DOHH2 (cell line): Measurements from ENCODE around the gene ENTPD8.

Experiments used
- H3F3A ChIP-seq: fragments of 200-600 bp; sonication (generic), shearing (Covaris generic); 2 replicates; pipeline ENCODE4 v1.6.0; 2016; ENCODE audit warnings: antibody characterized with exemption, mild to moderate bottlenecking; ENCODE audit not compliant: control insufficient read depth, insufficient read depth
- H3K27ac ChIP-seq: fragments of 200-600 bp; sonication (generic); 2 replicates; pipeline ENCODE4 v1.5.1; 2014; ENCODE audit warnings: low read depth, mild to moderate bottlenecking, low read length, moderate library complexity
- H3K27me3 ChIP-seq: fragments of 200-600 bp; sonication (generic); 2 replicates; pipeline ENCODE4 v1.6.1; 2014; ENCODE audit warnings: mild to moderate bottlenecking, low read length, mixed read lengths; ENCODE audit not compliant: control insufficient read depth
- H3K36me3 ChIP-seq: fragments of 200-600 bp; sonication (generic); 2 replicates; pipeline ENCODE4 v1.6.1; 2014; ENCODE audit warnings: mild to moderate bottlenecking, low read length, moderate library complexity, mixed read lengths; ENCODE audit not compliant: control insufficient read depth
- H3K4me1 ChIP-seq: fragments of 200-600 bp; sonication (generic); 2 replicates; pipeline ENCODE4 v1.6.1; 2014; ENCODE audit warnings: mild to moderate bottlenecking, low read length, mixed read lengths; ENCODE audit not compliant: control insufficient read depth
- H3K4me2 ChIP-seq: fragments of 200-600 bp; sonication (generic); 2 replicates; pipeline ENCODE4 v1.6.0; 2014; ENCODE audit warnings: mild to moderate bottlenecking, low read length, moderate library complexity
- H3K4me3 ChIP-seq: fragments of 200-600 bp; sonication (generic); 2 replicates; pipeline ENCODE4 v1.5.1; 2014; ENCODE audit warnings: mild to moderate bottlenecking, low read length, mixed read lengths
- H3K79me2 ChIP-seq: fragments of 200-600 bp; sonication (generic); 2 replicates; pipeline ENCODE4 v1.6.1; 2014; ENCODE audit warnings: mild to moderate bottlenecking, low read length, mixed read lengths; ENCODE audit not compliant: control insufficient read depth
- H3K9me2 ChIP-seq: fragments of 200-600 bp; sonication (generic); replicated peaks from 2 replicates; pipeline ENCODE4 v1.6.1; 2014; ENCODE audit warnings: mild to moderate bottlenecking, low read length, mixed read lengths; ENCODE audit not compliant: control insufficient read depth
- H3K9me3 ChIP-seq: fragments of 200-600 bp; sonication (generic); 2 replicates; pipeline ENCODE4 v1.6.1; 2014; ENCODE audit warnings: antibody characterized with exemption, low read length, mixed read lengths; ENCODE audit not compliant: control insufficient read depth, insufficient read depth
- H4K20me1 ChIP-seq: fragments of 200-600 bp; sonication (generic); 2 replicates; pipeline ENCODE4 v1.6.0; 2014; ENCODE audit warnings: low read depth, mild to moderate bottlenecking, antibody characterized with exemption, low read length, moderate library complexity; ENCODE audit not compliant: control insufficient read depth, insufficient read depth
- EZH2phosphoT487 ChIP-seq: fragments of 200-600 bp; sonication (generic); IDR thresholded peaks from 2 replicates; pipeline ENCODE4 v1.6.1; 2017; ENCODE audit warnings: borderline replicate concordance, mild to moderate bottlenecking, antibody characterized with exemption, low read length, moderate library complexity, mixed read lengths
- TF ChIP-seq, protein P1 (sequence below): fragments of 200-600 bp; sonication (generic); IDR thresholded peaks from one replicate; pipeline ENCODE4 v1.5.1; 2014; ENCODE audit warnings: antibody characterized with exemption, mild to moderate bottlenecking, low read depth, low read length; ENCODE audit not compliant: poor library complexity, severe bottlenecking

ENTPD8 gene

DNA sequence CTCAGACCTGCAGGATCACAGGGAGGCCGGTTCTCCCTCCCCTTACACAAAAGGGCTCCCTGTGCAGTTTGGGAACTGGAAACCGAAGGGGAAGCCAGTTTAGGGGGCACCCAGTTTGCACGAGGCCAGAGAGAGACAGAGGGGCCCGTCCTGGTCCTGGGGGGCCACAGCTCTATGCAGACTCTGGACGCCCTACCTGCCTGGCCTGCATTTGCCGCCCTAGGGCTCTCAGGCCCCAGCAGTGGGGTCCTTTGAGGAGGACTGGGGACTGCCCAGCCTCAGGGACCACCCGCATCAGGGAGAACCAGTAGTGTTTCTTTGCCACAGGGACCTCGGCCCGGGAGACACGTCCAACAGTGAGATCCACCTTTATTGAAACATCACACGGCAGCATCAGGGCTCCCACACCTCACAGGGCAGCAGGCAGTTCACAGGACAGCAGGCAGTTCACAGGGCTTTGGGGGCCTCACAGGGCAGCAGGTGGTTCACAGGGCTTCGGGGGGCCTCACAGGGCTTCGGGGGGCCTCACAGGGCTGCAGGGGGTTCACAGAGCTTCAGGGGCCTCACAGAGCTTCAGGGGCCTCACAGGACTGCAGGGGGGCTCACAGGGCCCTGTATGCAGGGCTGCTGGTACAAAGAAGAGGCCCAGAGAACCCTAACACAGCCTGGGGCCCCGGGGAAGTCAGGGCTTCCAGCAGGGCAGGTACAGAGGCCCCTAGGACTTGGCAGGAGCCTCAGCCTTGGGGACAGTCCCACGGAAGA, 18.6 kb upstream of the ENTPD8 start:
- TF ChIP-seq, protein P1, sequence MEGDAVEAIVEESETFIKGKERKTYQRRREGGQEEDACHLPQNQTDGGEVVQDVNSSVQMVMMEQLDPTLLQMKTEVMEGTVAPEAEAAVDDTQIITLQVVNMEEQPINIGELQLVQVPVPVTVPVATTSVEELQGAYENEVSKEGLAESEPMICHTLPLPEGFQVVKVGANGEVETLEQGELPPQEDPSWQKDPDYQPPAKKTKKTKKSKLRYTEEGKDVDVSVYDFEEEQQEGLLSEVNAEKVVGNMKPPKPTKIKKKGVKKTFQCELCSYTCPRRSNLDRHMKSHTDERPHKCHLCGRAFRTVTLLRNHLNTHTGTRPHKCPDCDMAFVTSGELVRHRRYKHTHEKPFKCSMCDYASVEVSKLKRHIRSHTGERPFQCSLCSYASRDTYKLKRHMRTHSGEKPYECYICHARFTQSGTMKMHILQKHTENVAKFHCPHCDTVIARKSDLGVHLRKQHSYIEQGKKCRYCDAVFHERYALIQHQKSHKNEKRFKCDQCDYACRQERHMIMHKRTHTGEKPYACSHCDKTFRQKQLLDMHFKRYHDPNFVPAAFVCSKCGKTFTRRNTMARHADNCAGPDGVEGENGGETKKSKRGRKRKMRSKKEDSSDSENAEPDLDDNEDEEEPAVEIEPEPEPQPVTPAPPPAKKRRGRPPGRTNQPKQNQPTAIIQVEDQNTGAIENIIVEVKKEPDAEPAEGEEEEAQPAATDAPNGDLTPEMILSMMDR, result no peak
- TF ChIP-seq EZH2phosphoT487, result no peak
- Histone ChIP-seq H3K9me3 (no peaks in the 10 kb centered on the region), H3K36me3 (peaks cover 39% of the 10 kb centered on the region), H3K4me1 (peaks cover 80% of the 10 kb centered on the region), H3K9me2 (no peaks in the 10 kb centered on the region), H3K4me2 (peak overlapping the region; percentile 62), H3K27ac (peak overlapping the region; percentile 22), H3K79me2 (peaks cover 20% of the 10 kb centered on the region), H3K4me3 (peak overlapping the region; percentile 88), H3F3A (no peaks in the 10 kb centered on the region), H3K27me3 (no peaks in the 10 kb centered on the region), H4K20me1 (no peaks in the 10 kb centered on the region; the same call in 1 of the 2 replicates)

DNA sequence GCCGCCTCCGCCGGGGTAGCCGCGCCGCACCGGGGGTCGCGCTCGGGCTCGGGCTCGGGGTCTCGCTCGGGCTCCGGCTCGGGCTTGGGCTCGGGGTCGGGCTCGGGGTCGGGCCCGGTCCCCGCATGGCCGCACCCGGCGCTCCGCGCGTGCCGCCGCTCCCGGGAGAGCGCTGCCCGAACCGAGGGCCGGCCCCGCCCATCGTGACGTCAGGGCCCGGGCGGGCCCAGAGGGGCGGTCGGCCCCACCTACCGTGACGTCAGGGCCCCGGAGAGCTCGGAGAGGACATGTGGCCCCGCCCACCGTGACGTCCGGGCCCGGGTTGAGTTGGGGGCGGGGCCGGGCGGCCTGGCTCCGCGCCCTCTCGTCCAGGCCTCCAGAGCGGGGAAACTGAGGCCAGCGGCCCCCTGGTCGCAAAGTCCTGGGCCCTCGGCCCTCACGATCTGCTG, 18.0 kb upstream of the ENTPD8 start, which contains the start of gene NSMF:
Gene NSMF (minus strand): TSS at position 183 of the 449 bp plus-strand sequence. CDS start 232 bp downstream, outside the sequence.
- TF ChIP-seq, protein P1, result no peak
- no peak for TF ChIP-seq EZH2phosphoT487
- H3K27ac ChIP-seq, result peak within 1 kb of the TSS; percentile 22
- H4K20me1 ChIP-seq, result no peaks in the 10 kb centered on the region; the same call in 1 of the 2 replicates
- peaks cover 45% of the 10 kb centered on the region for H3K36me3 ChIP-seq
- H3K4me1 ChIP-seq, result peaks cover 86% of the 10 kb centered on the region
- no peaks in the 10 kb centered on the region for H3K9me3 ChIP-seq
- no peaks in the 10 kb centered on the region for H3K9me2 ChIP-seq
- H3F3A ChIP-seq, result no peaks in the 10 kb centered on the region
- H3K4me3 ChIP-seq, result peak within 1 kb of the TSS; percentile 88
- peak within 1 kb of the TSS; percentile 86 for H3K4me2 ChIP-seq
- peaks cover 20% of the 10 kb centered on the region for H3K79me2 ChIP-seq
- no peaks in the 10 kb centered on the region for H3K27me3 ChIP-seq

DNA sequence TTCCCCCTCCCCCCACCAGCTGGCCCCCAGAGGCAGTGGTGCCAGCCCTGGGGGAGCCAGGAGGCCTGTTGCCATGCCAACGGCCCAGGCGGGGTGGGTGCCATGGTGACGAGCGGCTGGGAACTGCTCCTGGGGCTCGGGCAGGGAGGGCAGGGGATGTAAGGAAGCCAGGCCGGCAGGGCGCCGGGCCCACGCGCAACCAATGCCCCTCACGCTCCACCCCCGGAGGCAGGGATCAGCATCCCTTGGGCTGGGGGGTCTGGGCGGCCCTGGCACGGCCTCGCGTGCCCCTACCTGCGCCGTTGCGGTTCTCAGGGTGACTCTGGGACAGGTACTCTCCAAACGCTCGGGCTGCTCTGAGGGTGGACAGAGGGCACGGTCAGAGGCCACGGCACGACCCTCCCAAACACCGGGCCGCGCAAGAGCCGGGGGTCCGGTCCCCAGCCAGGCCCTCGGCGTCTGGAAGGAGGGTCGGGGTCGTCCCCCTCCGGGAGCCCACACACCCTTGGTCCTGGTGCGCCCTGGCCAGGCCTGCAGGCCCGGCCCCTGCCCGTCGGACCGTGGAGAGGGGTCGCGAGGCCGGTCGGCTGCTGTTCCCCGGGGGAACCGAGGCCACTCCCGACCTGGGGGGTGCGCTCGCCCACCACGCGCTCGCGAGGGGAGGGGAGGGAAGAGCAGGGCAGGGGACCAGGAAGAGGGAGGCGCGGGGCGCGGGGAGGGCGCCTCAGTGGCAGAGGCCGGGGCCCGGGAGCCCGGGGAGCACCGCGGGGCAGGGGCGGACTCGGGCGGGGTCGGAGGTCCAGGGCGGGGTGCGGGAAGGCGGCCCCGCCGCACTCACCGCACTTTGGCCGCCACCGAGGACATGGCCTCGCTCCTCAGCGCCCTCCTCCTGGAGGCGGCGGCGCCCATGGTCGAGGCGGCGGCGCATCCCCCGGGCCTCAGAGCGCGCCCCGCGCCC, 17.3 kb upstream of the ENTPD8 start:
- H4K20me1 ChIP-seq, result no peaks in the 10 kb centered on the region; the same call in 1 of the 2 replicates
- H3K9me2 ChIP-seq, result no peaks in the 10 kb centered on the region
- peak overlapping the region; percentile 88 for H3K4me3 ChIP-seq
- H3K4me1 ChIP-seq, result peaks cover 89% of the 10 kb centered on the region
- peaks cover 47% of the 10 kb centered on the region for H3K36me3 ChIP-seq
- no peaks in the 10 kb centered on the region for H3K9me3 ChIP-seq
- no peak for TF ChIP-seq EZH2phosphoT487
- TF ChIP-seq, protein P1, result no peak
- no peak overlapping the region for H3K27ac ChIP-seq
- no peaks in the 10 kb centered on the region for H3F3A ChIP-seq
- H3K27me3 ChIP-seq, result no peaks in the 10 kb centered on the region
- peak overlapping the region; percentile 86 for H3K4me2 ChIP-seq
- peaks cover 20% of the 10 kb centered on the region for H3K79me2 ChIP-seq
